GM18502 (cell line): Measurements from ENCODE around the gene ST3GAL6.

Experiments used
- ATAC-seq: cut with Tn5 transposase; IDR thresholded peaks from one replicate; pipeline ENCODE4 v1.9.1; 2021; ENCODE audit warnings: mild to moderate bottlenecking; ENCODE audit not compliant: unreplicated experiment, poor library complexity

ST3GAL6 gene, protein sequence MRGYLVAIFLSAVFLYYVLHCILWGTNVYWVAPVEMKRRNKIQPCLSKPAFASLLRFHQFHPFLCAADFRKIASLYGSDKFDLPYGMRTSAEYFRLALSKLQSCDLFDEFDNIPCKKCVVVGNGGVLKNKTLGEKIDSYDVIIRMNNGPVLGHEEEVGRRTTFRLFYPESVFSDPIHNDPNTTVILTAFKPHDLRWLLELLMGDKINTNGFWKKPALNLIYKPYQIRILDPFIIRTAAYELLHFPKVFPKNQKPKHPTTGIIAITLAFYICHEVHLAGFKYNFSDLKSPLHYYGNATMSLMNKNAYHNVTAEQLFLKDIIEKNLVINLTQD

DNA sequence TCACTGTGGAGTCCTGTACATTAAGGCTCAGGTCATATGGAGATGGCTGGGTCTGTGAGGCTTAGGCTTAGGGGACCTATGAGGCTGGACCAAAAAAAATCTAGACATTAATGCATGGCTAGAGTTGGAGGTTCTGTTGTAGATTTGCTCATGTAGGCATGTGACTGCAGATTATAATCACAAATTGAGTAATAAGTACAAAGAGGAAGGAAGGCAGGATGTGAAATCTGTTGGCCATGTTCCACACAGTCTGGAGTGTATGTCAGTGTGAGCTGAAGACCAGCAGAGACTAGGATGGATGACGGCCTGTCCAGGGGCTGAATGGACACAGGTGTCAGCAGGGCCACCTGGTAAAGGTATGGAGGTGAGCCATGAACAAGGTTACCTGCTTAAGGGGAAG lies at the start of gene ST3GAL6:
TSS of gene ST3GAL6 (plus strand) at position 265 of the 400 bp plus-strand sequence. CDS start 5,101 bp downstream, outside the sequence.
- peak; percentile 62 for ATAC-seq

DNA sequence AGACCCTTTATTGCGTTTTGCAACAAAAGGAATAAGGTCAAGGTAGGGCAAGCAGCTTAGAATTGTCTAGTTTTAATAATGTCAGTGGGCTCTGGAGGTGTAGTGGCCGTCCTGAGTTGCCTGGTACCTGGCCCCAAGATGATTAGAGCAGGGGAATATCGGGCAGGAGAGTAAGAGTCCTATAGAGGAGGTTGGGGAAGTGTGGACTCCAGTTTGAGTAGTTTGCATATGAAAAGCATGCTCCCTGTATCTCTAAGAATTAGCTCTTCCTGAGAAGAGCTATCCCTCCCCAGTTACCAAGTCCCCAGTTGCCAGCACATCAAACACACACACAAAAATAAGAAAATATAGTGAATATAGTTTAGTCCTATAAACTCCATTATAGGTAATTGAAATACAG lies 49.2 kb upstream of the ST3GAL6 start:
- no peak for ATAC-seq

- no peak for ATAC-seq
Measured at GRCh38 chr3:98717584-98717983, 45.6 kb upstream of the ST3GAL6 start.

DNA sequence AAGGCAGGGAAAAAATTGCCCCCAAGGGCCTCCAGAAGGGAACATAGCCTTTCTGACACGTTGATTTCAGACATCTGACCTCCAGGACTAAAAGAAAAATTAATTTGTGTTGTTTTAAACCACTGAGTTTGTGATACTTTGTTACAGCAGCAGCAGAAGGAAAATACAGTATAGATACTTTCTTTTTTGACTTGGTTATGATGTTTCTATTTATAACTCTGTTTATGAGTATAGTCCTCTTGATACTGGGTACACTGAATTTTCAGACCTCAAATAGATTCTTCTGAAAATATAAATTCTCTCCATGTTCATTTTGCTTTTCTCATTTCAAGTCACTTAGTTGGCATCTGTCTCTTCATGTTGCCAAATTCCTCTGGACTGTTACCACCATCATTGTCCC lies 44.4 kb upstream of the ST3GAL6 start:
- no peak for ATAC-seq

DNA sequence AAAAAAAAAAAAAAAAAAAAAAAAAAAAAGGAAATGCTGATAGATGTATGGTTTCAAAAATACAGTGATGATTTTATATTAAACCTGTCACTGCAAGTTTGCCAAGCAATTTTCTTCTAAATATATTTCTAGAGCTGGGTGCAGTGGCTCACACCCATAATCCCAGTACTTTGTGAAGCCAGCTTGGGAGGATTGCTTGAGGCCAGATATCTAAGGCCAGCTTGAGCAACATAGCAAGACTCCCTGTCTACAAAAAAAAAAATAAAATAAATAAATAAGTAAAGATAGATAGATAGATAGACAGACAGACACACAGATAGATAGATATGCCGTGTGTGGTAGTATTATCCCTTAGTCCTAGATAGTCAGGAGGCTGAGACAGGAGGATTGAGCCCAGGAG lies 41.4 kb upstream of the ST3GAL6 start:
- no peak for ATAC-seq

- no peak for ATAC-seq
Measured at GRCh38 chr3:98722389-98722788, 40.8 kb upstream of the ST3GAL6 start.

DNA sequence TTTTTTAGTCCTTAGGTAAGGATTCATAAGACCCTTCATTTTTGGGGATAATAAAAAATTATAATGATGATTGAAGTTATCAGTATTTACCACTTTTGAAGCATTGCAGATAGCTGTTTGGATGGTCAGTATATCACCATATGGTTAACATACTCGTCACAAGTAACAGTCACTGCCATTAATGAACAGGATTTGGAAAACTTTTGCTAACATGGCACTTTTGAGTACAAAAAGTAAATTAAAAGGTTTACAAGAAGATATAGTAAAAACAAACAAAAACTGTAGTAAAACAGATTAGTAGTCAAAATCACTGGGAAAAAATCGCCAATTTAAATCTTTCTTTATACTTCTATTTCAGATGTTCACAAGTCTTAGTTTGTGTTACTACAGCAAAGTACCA lies 37.8 kb upstream of the ST3GAL6 start:
- ATAC-seq = no peak

DNA sequence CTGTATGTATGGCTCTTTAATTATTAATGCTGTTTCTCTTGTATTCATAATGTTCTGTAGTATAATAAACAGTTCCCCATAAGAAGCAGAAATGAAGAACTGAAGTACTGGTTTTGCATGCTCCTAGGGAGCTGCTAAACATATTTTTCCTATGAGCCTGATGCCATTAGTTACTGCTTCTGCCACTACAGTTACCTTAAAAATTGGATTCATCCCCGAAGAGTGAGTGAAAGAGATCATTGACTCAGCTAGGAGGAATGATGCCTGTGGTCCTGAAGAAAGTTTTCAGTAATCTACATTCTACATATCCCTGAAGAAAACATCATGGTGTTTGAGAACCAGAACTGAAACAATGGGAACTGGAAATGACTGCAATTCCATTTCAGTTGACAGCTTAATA lies 37.1 kb upstream of the ST3GAL6 start:
- ATAC-seq = no peak

GRCh38 chr3:98727638-98728037 lies 35.5 kb upstream of the ST3GAL6 start:
- no peak for ATAC-seq

GRCh38 chr3:98728672-98729071 lies 34.5 kb upstream of the ST3GAL6 start:
- no peak for ATAC-seq

- ATAC-seq = peak; percentile 53
Measured at GRCh38 chr3:98730338-98730737, 32.8 kb upstream of the ST3GAL6 start.

- ATAC-seq = no peak
Measured at GRCh38 chr3:98730886-98731537, 32.1 kb upstream of the ST3GAL6 start.

DNA sequence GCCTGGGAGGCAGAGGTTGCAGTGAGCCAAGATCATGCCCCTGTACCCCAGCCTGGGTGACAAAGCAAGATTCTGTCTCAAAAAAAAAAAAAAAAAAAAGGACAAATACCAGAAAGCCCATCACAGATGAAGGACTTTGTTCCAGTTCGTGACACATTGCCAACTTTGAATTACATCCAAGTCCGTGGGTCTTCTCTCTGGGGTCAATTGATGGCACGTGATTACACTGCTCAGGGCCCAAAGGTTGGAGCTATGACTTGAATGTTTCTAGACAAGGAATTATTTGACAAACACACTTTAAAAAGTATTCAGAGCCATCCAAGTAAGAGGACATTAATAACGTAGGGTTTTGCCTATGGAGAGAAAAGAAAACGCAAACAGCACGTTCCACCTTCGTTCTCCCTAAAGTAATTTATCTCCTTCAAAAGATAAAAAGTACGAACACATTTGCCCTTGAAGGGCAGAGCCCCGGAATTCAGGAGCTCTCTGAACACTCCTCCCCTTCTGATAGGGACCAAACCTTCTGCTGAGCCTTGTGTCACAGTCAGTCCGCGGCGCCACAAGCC lies 31.3 kb upstream of the ST3GAL6 start:
- ATAC-seq = peak; percentile 53

- peak; percentile 55 for ATAC-seq
Measured at GRCh38 chr3:98732286-98733052, 30.7 kb upstream of the ST3GAL6 start.

DNA sequence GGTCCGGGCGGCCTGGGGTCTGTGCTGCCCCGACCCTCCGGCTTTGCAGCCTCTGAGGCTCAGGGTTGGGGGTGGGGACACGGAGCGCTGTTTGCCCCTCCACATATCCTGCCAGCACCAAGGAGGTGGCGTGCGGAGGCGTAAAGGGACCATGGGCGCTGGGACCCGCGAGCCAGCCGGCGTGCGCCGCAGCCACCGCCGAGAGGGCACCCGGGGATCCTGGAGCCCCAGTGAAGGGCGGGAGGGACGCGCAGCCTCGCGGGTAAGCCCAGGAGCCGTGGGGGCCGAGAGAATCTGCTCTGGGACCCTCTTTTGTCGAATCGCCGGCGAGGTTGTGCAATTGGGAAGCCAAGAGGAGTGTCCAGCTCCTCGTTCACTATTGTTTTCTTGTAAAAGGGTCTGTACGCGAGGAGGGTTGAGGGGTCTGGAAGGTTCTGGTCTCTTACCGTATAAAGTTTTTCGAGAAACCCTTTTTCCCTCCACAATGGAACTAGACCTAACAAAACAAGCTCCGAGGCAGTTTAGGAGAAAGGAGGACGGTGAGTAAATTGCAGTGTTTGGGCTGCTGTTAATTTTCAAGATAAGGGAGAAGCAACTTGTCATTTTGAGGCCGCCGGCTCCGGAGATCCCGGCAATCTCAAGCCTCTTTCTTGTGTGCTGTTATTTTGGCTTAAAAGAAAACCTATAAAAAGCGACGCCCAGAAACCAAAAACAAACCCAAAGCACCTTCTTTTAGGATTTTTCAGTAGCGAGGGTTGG lies 29.9 kb upstream of the ST3GAL6 start:
- peak; percentile 32 for ATAC-seq

GRCh38 chr3:98733812-98734281 lies 29.3 kb upstream of the ST3GAL6 start:
- no peak for ATAC-seq

- no peak for ATAC-seq
Measured at GRCh38 chr3:98734306-98734705, 28.8 kb upstream of the ST3GAL6 start.

DNA sequence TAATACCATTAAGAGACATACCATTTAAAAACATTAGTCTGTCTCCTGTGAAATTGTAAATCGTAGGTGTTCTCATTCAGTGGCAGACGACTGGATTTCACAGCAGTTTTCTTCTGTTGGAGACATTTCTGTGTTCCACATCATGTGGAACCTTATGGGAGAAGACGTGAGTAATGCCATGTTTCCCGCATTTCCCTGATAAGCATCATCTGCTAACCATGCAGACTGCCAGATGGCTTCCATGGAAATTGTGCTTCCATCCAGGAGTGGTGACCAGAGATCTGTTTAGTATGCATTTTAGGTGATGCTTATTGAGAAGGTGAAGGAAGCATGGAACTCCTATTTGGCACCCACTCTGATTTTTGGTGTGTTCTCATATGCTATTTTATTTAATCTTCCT lies 28.4 kb upstream of the ST3GAL6 start:
- ATAC-seq = no peak

DNA sequence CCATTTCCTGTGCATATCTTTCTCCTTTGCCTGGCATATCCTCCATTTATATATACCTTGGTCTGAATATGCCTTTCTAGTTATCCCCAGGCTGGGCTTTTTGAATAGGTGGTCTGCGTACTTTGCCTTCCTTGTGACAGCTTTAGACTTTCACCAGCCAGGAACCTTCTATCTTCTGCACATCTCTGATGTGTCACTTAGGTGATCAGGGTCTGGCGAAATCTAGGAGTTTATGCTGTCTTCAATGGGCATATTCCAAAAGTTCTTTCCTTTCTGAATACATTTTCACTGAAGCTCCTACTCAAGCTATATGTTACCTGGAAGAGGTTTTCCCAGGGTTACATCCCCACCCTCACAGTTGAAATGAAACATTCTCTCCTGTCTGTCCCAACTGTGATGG lies 27.8 kb upstream of the ST3GAL6 start:
- ATAC-seq = no peak

DNA sequence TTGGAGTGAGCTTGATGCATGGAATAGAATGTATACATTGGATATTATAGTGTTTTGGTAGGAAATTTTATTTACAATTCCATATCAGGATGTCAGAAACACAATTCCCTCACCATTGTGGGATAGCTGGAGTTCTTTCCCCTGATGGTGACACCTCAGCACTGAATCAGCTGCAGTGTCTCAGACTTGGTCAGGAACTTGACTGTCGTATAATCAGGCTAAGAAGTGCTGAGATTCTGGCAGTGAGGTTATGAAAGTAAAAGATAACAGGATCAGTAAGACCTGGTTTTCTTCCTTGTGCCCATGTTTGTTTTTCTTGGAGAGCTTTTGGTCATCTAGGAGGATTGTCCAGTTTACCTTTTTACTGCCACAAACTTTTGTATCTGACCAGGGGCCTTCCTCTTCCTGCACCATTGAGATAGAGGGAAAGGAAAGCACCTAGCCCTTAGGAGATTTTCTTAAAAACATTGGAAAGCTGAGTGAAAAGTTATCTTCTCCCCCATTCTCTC lies 27.3 kb upstream of the ST3GAL6 start:
- ATAC-seq = no peak
